KMS-11 (cell line): ENCODE data around the gene CDK19.

Experiments used
- H2AFZ ChIP-seq: fragments of 200-600 bp; sonication (generic); 2 replicates; pipeline ENCODE4 v1.6.1; 2016; ENCODE audit warnings: antibody characterized with exemption, mixed run types, low read depth
- H3K27ac ChIP-seq: fragments of 200-600 bp; sonication (generic); 2 replicates; pipeline ENCODE4 v1.6.1; 2016; ENCODE audit warnings: mild to moderate bottlenecking, mixed run types
- H3K27me3 ChIP-seq: fragments of 200-600 bp; sonication (generic); 2 replicates; pipeline ENCODE4 v1.6.1; 2017; ENCODE audit warnings: mild to moderate bottlenecking, low read depth, mixed run types, moderate library complexity; ENCODE audit not compliant: insufficient read depth
- H3K36me3 ChIP-seq: fragments of 200-600 bp; sonication (generic); 2 replicates; pipeline ENCODE4 v1.6.1; 2017; ENCODE audit warnings: mild to moderate bottlenecking, mixed run types; ENCODE audit not compliant: insufficient read depth
- H3K4me1 ChIP-seq: fragments of 200-600 bp; sonication (generic); 2 replicates; pipeline ENCODE4 v1.6.1; 2016; ENCODE audit warnings: mild to moderate bottlenecking, low read depth, mixed run types; ENCODE audit not compliant: poor library complexity, severe bottlenecking
- H3K4me2 ChIP-seq: fragments of 200-600 bp; sonication (generic); 2 replicates; pipeline ENCODE4 v1.7.0; 2016; ENCODE audit warnings: mild to moderate bottlenecking, mixed run types
- H3K4me3 ChIP-seq: fragments of 200-600 bp; sonication (generic); IDR thresholded peaks from 2 replicates; pipeline ENCODE4 v1.6.1; 2017; ENCODE audit warnings: low read depth, low read length, mixed read lengths; ENCODE audit not compliant: insufficient read depth
- H3K79me2 ChIP-seq: fragments of 200-600 bp; sonication (generic); 2 replicates; pipeline ENCODE4 v1.6.1; 2016; ENCODE audit warnings: low read depth, mixed run types; ENCODE audit not compliant: insufficient read depth
- H3K9ac ChIP-seq: fragments of 200-600 bp; sonication (generic); 2 replicates; pipeline ENCODE4 v1.6.1; 2016; ENCODE audit warnings: mild to moderate bottlenecking, mixed run types
- H4K20me1 ChIP-seq: fragments of 200-600 bp; sonication (generic); 2 replicates; pipeline ENCODE4 v1.6.1; 2016; ENCODE audit warnings: mild to moderate bottlenecking, mixed run types; ENCODE audit not compliant: insufficient read depth
- TF ChIP-seq, protein P1 (sequence below): fragments of 200-600 bp; sonication (generic); conservative IDR thresholded peaks from 2 replicates; pipeline ENCODE4 v1.6.1; 2017; ENCODE audit warnings: low read depth, mild to moderate bottlenecking, antibody characterized with exemption, low read length, moderate library complexity, mixed read lengths

CDK19 gene

DNA sequence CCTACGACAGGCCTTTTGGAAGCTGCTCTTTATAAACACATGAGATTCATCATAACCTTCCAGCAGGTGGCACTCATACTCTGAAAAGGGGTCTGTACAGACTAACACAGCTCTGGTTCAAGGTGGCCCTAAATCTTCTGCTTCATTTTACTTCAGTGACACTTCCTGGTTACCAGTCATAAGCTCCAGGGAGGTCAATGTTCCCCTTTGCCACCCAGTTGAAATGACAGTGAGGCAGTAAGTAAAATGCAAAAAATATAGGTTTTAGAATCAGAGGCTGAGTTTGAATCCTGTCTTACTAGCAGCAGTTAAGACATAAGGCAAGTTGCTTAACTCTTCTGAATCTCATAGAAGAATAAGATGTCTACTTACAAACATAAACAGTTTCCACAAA, 132.8 kb downstream of the CDK19 start:
- Histone ChIP-seq H3K36me3 (no peaks in the 10 kb centered on the region), H3K9ac (no peak overlapping the region), H3K27me3 (no peaks in the 10 kb centered on the region), H3K79me2 (no peaks in the 10 kb centered on the region), H3K4me2 (no peak overlapping the region), H3K4me1 (peaks cover 6% of the 10 kb centered on the region), H4K20me1 (no peaks in the 10 kb centered on the region), H3K27ac (no peak overlapping the region), H3K4me3 (no peak overlapping the region), H2AFZ (no peak overlapping the region)
- TF ChIP-seq, protein P1, sequence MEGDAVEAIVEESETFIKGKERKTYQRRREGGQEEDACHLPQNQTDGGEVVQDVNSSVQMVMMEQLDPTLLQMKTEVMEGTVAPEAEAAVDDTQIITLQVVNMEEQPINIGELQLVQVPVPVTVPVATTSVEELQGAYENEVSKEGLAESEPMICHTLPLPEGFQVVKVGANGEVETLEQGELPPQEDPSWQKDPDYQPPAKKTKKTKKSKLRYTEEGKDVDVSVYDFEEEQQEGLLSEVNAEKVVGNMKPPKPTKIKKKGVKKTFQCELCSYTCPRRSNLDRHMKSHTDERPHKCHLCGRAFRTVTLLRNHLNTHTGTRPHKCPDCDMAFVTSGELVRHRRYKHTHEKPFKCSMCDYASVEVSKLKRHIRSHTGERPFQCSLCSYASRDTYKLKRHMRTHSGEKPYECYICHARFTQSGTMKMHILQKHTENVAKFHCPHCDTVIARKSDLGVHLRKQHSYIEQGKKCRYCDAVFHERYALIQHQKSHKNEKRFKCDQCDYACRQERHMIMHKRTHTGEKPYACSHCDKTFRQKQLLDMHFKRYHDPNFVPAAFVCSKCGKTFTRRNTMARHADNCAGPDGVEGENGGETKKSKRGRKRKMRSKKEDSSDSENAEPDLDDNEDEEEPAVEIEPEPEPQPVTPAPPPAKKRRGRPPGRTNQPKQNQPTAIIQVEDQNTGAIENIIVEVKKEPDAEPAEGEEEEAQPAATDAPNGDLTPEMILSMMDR: peak; percentile 63; the same call in 1 of the 2 replicates

DNA sequence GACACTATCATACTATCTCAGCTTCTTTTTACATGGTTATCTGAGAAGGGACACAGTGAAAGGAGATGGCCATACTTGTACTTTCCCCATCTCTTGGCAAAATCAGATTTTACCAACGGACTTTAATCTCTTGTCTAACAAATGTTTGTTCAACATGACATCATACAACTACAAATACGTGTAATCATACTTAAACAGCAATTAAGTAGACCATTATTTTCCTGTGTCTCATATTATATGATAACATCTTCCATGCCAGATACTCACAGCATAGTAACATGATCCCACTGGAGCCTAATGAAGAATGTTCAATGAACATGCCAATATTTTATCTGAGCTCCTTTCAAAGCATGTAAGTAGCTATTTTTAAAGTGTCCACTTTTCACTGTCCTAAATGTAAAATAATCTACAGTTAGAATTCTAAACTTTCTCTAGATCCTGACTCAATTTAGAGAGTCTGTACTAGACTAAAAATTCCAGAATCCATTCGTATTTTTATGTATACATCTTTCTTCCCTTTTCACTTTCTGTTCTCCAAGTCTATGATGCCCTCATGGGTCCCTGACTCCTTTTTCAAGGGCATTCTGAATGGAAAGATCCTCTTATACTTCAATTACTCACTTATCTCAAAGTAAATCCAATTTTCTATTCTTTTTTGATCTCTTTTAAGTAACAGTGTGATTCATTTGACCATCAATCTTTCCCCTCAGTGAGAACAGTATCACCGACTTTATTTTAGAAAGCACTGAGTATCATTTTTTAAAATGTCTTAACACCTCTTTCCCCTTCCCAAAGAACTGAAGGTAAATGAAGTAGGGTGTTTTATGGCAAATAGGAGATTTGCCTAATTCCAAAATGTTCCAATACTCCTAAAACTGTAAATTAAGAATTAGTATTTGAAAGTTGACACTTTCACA, 133.5 kb downstream of the CDK19 start:
- Histone ChIP-seq H3K36me3 (no peaks in the 10 kb centered on the region), H2AFZ (no peak overlapping the region), H3K4me3 (no peak overlapping the region), H3K27ac (no peak overlapping the region), H3K4me1 (peaks cover 6% of the 10 kb centered on the region), H3K9ac (no peak overlapping the region), H3K79me2 (no peaks in the 10 kb centered on the region), H4K20me1 (no peaks in the 10 kb centered on the region), H3K4me2 (no peak overlapping the region), H3K27me3 (no peaks in the 10 kb centered on the region)
- TF ChIP-seq, protein P1: no peak

DNA sequence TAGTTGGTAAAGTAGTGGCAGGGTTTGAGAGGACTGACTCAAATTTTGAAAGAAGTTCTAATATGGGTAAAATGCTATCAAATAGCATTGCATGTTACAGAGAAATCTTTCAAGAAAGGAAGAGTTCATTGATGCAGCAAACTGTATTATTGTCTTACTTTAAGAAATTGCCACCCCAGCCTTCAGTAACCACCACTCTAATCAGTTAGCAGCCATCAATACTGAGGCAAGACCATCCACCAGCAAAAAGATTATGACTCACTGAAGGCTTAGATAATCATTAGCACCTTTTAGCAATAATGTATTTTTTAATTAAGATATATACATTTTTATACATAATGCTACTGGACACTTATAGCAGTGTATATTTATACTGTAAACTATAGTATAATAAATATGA, 138.9 kb downstream of the CDK19 start:
- Histone ChIP-seq H2AFZ (no peak overlapping the region), H3K27ac (no peak overlapping the region), H3K4me3 (no peak overlapping the region), H3K27me3 (no peaks in the 10 kb centered on the region), H3K9ac (no peak overlapping the region), H3K4me1 (no peaks in the 10 kb centered on the region), H4K20me1 (no peaks in the 10 kb centered on the region), H3K79me2 (no peaks in the 10 kb centered on the region), H3K4me2 (no peak overlapping the region), H3K36me3 (no peaks in the 10 kb centered on the region)
- TF ChIP-seq, protein P1: no peak

DNA sequence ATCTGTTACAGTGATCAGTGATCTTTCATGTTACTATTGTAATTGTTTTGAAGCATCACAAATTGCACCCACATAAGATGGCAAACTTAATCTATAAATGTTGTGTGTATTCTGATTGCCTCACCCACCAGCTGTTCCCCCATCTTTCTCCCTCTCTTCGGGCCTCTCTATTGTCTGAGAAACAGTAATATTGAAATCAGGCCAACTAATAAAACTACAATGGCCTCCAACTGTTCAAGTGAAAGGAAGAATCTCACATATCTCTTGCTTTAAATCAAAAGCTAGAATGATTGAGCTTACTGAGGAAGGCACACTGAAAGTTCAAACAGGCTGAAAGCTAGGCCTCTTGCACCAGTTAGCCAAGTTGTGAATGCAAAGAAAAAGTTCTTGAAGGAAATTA, 141.2 kb downstream of the CDK19 start:
- Histone ChIP-seq H3K36me3 (no peaks in the 10 kb centered on the region), H3K9ac (no peak overlapping the region), H3K4me1 (no peaks in the 10 kb centered on the region), H3K27ac (no peak overlapping the region), H3K79me2 (no peaks in the 10 kb centered on the region), H2AFZ (no peak overlapping the region), H3K27me3 (no peaks in the 10 kb centered on the region), H3K4me3 (no peak overlapping the region), H3K4me2 (no peak overlapping the region), H4K20me1 (no peaks in the 10 kb centered on the region)
- TF ChIP-seq, protein P1: no peak
